A549 treated with GW870086 at 1 μM for 4 hours (cell line): ENCODE results near the gene ADGRL2. TPM values are rescaled to one million over a fixed set of nuclear protein-coding genes. Genes with fewer than 3 reads are reported as not detected.

Experiments
- total RNA-seq: library from RNA; stranded (reverse); fragments of 200-300 nt; extraction: Qiagen RNA extraction; gene quantifications from 5 replicates; pipeline ENCODE4 v1.2.3, GENCODE V29; 2022; ENCODE audit warnings: low read depth

ADGRL2 gene
- 7.4 to 10.5 TPM (median 9.0 TPM) in 5 replicates for total RNA-seq

DNA sequence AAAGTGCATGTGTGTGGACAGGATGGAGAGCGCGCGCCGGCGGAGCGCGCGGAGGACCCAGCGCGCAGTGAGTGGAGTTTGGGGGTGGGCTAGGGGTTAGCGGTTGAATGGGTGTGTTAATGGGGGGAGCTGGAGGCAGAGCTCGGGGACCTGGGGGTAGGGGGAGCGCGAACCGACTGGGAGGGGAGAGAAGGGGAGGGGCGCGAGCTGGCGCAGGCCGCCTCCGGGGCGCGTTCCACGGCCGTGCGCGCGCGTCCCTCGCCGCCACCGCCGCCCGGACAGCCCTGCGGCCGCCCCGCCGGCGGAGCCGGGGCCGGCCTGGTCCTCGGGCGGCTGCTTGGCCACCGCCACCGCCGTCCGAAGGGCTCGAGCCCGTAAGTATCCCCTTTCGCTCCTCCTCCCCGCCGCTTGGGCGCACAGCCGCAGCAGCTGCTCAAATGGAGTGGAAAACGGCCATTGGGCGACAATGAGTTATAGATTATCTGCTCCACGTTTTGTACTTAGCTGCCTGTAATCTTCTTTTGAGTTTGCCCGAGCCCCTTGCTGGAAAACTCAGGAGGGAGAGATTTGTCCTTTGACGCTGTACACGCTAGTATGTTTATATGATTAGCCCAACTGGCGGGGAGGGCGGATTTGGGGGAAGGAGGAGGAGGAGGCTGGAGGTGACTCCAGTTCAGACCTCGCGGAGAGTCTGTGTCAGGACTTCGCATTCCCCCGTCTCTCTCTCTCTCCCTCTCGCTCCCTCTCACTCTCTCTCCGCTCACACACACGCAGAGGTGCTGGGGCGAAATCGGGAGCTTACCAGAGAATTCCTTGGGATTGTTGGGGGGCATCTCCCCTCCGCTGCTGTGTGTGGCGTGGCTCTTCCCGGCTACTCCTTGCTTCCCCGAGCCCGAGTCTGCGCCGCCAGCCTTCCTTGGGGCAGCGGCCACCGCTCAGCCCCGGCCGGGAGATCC lies at the start of gene ADGRL2:
Gene ADGRL2, plus strand, starts transcription at position 240 of the 956 bp plus-strand sequence. CDS start 36,051 bp downstream, outside the sequence.

